HG03558 (cell line): ENCODE results near the gene TPGS2.
"Not testable (repeated sequence)": the region's sequence is repeated elsewhere in the genome, so short reads cannot be mapped to it uniquely, and the experiment has no call there.

Experiments
- ATAC-seq: cut with Tn5 transposase; IDR thresholded peaks from one replicate; pipeline ENCODE4 v1.9.1; 2021; ENCODE audit warnings: moderate number of reproducible peaks; ENCODE audit not compliant: unreplicated experiment; ENCODE audit errors: extremely low read depth

The TPGS2 gene

GRCh38 chr18:36780748-36781147 lies 48.1 kb downstream of the TPGS2 start:
- ATAC-seq = no peak

- no peak for ATAC-seq
These were observed 51.2 kb downstream of the TPGS2 start for GRCh38 chr18:36777566-36777965.

- no peak for ATAC-seq
These were observed 52.2 kb downstream of the TPGS2 start for GRCh38 chr18:36776650-36777049.

GRCh38 chr18:36775396-36775795 lies 53.4 kb downstream of the TPGS2 start:
- ATAC-seq = no peak

GRCh38 chr18:36772241-36772723 lies 56.5 kb downstream of the TPGS2 start:
- no peak for ATAC-seq

- no peak for ATAC-seq
These were observed 57.6 kb downstream of the TPGS2 start for GRCh38 chr18:36771245-36771644.

GRCh38 chr18:36770315-36770946 lies 58.4 kb downstream of the TPGS2 start:
- no peak for ATAC-seq

GRCh38 chr18:36769611-36770314 lies 59.0 kb downstream of the TPGS2 start:
- no peak for ATAC-seq

- no peak for ATAC-seq
These were observed 59.6 kb downstream of the TPGS2 start for GRCh38 chr18:36769172-36769571.

GRCh38 chr18:36766836-36767235 lies 62.0 kb downstream of the TPGS2 start:
- ATAC-seq = no peak

GRCh38 chr18:36762965-36763364 lies 65.8 kb downstream of the TPGS2 start:
- ATAC-seq = not testable (repeated sequence)

- no peak for ATAC-seq
These were observed 66.7 kb downstream of the TPGS2 start for GRCh38 chr18:36762074-36762473.

GRCh38 chr18:36761186-36761698 lies 67.6 kb downstream of the TPGS2 start:
- no peak for ATAC-seq

GRCh38 chr18:36760598-36760997 lies 68.2 kb downstream of the TPGS2 start:
- no peak for ATAC-seq

GRCh38 chr18:36759167-36759776 lies 69.5 kb downstream of the TPGS2 start:
- no peak for ATAC-seq

GRCh38 chr18:36758623-36759022 lies 70.2 kb downstream of the TPGS2 start:
- ATAC-seq = no peak

GRCh38 chr18:36757991-36758390 lies 70.8 kb downstream of the TPGS2 start:
- no peak for ATAC-seq

- ATAC-seq = no peak
These were observed 71.7 kb downstream of the TPGS2 start for GRCh38 chr18:36757081-36757480.

- ATAC-seq = no peak
These were observed 72.6 kb downstream of the TPGS2 start for GRCh38 chr18:36756242-36756641.

- no peak for ATAC-seq
These were observed 75.6 kb downstream of the TPGS2 start for GRCh38 chr18:36752929-36753865.
